ENCODE data around the gene LPIN3.
A peak's percentile ranks its signal among the peaks of the same experiment; 100 is the strongest.

Gene LPIN3

GRCh38 chr20:41330343-41330720 lies 10.3 kb upstream of the LPIN3 start:
- 0 out of 2 replicates have a peak overlapping the region, but pooled peaks have one; percentile 85 for H2AFZ ChIP-seq (ENCODE audit: low read length)
- peaks cover 21% of the 10 kb centered on the region for H3K4me1 ChIP-seq (ENCODE audit: insufficient read depth, low read length, poor library complexity, severe bottlenecking)
- H3K4me3 ChIP-seq (ENCODE audit: low read length, poor library complexity, severe bottlenecking): peak overlapping the region; percentile 63
- H3K9me2 ChIP-seq (replicated peaks; ENCODE audit: low read depth, low read length): no peaks in the 10 kb centered on the region
- no peaks in the 10 kb centered on the region for H3K79me2 ChIP-seq (ENCODE audit: insufficient read depth, low read length)
- H3K9ac ChIP-seq (ENCODE audit: low read depth, low read length, poor library complexity, severe bottlenecking): peak overlapping the region; percentile 57
- peak overlapping the region; percentile 77 for H3K4me2 ChIP-seq (ENCODE audit: low read depth, low read length, poor library complexity, severe bottlenecking)
- no peaks in the 10 kb centered on the region for H3K9me3 ChIP-seq (ENCODE audit: insufficient read depth, low read depth, low read length)
- no peaks in the 10 kb centered on the region for H4K20me1 ChIP-seq (ENCODE audit: insufficient read depth, low read length, poor library complexity, severe bottlenecking)
- TF ChIP-seq CTCF (conservative IDR thresholded peaks at IDR 0.05; ENCODE audit: low read length): no peak
- TF ChIP-seq EZH2phosphoT487 (IDR thresholded peaks at IDR 0.05; ENCODE audit: borderline replicate concordance): no peak
- H3F3A ChIP-seq (ENCODE audit: low read depth): peaks cover 3% of the 10 kb centered on the region; the same call in 1 of the 2 replicates
- no peaks in the 10 kb centered on the region for H3K27me3 ChIP-seq (ENCODE audit: insufficient read depth, low read length, poor library complexity, severe bottlenecking)
- H3K36me3 ChIP-seq (ENCODE audit: insufficient read depth, low read length): no peaks in the 10 kb centered on the region

GRCh38 chr20:41330941-41331340 lies 9.7 kb upstream of the LPIN3 start:
- H3K36me3 ChIP-seq (ENCODE audit: insufficient read depth, low read length): no peaks in the 10 kb centered on the region
- H3K4me1 ChIP-seq (ENCODE audit: insufficient read depth, low read length, poor library complexity, severe bottlenecking): peaks cover 21% of the 10 kb centered on the region
- H4K20me1 ChIP-seq (ENCODE audit: insufficient read depth, low read length, poor library complexity, severe bottlenecking): no peaks in the 10 kb centered on the region
- H3K27me3 ChIP-seq (ENCODE audit: insufficient read depth, low read length, poor library complexity, severe bottlenecking): no peaks in the 10 kb centered on the region
- no peaks in the 10 kb centered on the region for H3K79me2 ChIP-seq (ENCODE audit: insufficient read depth, low read length)
- no peak for TF ChIP-seq CTCF (conservative IDR thresholded peaks at IDR 0.05; ENCODE audit: low read length)
- TF ChIP-seq EZH2phosphoT487 (IDR thresholded peaks at IDR 0.05; ENCODE audit: borderline replicate concordance): no peak
- no peak overlapping the region for H3K4me3 ChIP-seq (ENCODE audit: low read length, poor library complexity, severe bottlenecking)
- no peak overlapping the region for H2AFZ ChIP-seq (ENCODE audit: low read length)
- H3K9ac ChIP-seq (ENCODE audit: low read depth, low read length, poor library complexity, severe bottlenecking): no peak overlapping the region
- no peaks in the 10 kb centered on the region for H3K9me2 ChIP-seq (replicated peaks; ENCODE audit: low read depth, low read length)
- peaks cover 3% of the 10 kb centered on the region; the same call in 1 of the 2 replicates for H3F3A ChIP-seq (ENCODE audit: low read depth)
- H3K9me3 ChIP-seq (ENCODE audit: insufficient read depth, low read depth, low read length): no peaks in the 10 kb centered on the region
- no peak overlapping the region for H3K4me2 ChIP-seq (ENCODE audit: low read depth, low read length, poor library complexity, severe bottlenecking)

GRCh38 chr20:41331731-41332130 lies 8.9 kb upstream of the LPIN3 start:
- Histone ChIP-seq H3K9ac (ENCODE audit: low read depth, low read length, poor library complexity, severe bottlenecking) (no peak overlapping the region), H3K9me2 (replicated peaks; ENCODE audit: low read depth, low read length) (no peaks in the 10 kb centered on the region), H3K4me1 (ENCODE audit: insufficient read depth, low read length, poor library complexity, severe bottlenecking) (peaks cover 21% of the 10 kb centered on the region), H3K27me3 (ENCODE audit: insufficient read depth, low read length, poor library complexity, severe bottlenecking) (no peaks in the 10 kb centered on the region), H3K79me2 (ENCODE audit: insufficient read depth, low read length) (no peaks in the 10 kb centered on the region), H3K36me3 (ENCODE audit: insufficient read depth, low read length) (no peaks in the 10 kb centered on the region), H3K9me3 (ENCODE audit: insufficient read depth, low read depth, low read length) (no peaks in the 10 kb centered on the region), H3K4me2 (ENCODE audit: low read depth, low read length, poor library complexity, severe bottlenecking) (no peak overlapping the region), H3F3A (ENCODE audit: low read depth) (peaks cover 3% of the 10 kb centered on the region; the same call in 1 of the 2 replicates), H3K4me3 (ENCODE audit: low read length, poor library complexity, severe bottlenecking) (no peak overlapping the region), H2AFZ (ENCODE audit: low read length) (no peak overlapping the region), H4K20me1 (ENCODE audit: insufficient read depth, low read length, poor library complexity, severe bottlenecking) (no peaks in the 10 kb centered on the region)
- TF ChIP-seq EZH2phosphoT487 (IDR thresholded peaks at IDR 0.05; ENCODE audit: borderline replicate concordance) (no peak), CTCF (conservative IDR thresholded peaks at IDR 0.05; ENCODE audit: low read length) (no peak)
